ENCODE results near the gene CCP110. TPM values are rescaled to one million over a fixed set of nuclear protein-coding genes. Genes with fewer than 3 reads are reported as not detected.

The CCP110 gene
- total and polyA plus RNA-seq, 2 of the 13 experiments (the other 11 are each of a cell fraction or from before 2014, with no cell fraction given) = 10.0 to 11.1 TPM

- TF ChIP-seq ZNF235 (CRISPR knock-in tag; IDR thresholded peaks at IDR 0.05; ENCODE audit: borderline replicate concordance) (no peak; the same call in 1 of the 2 replicates), SMARCE1 (IDR thresholded peaks at IDR 0.05; ENCODE audit: borderline replicate concordance) (no peak), TBX3 (IDR thresholded peaks at IDR 0.05; ENCODE audit: borderline replicate concordance) (no peak), ZNF780A (CRISPR knock-in tag; IDR thresholded peaks at IDR 0.05) (0 out of 2 replicates have a peak, but pooled peaks have one; percentile 57), ZNF333 (CRISPR knock-in tag; IDR thresholded peaks at IDR 0.05; ENCODE audit: borderline replicate concordance) (no peak; the same call in 1 of the 2 replicates), ZSCAN25 (CRISPR knock-in tag; IDR thresholded peaks at IDR 0.05) (no peak), THAP8 (CRISPR knock-in tag; IDR thresholded peaks at IDR 0.05; ENCODE audit: borderline replicate concordance) (peak; percentile 34; the same call in 1 of the 2 replicates), SIN3B (IDR thresholded peaks at IDR 0.05; ENCODE audit: low read length) (peak; percentile 65), HNRNPL (IDR thresholded peaks at IDR 0.05; ENCODE audit: low read depth, low read length) (peak; percentile 53; the same call in 1 of the 2 replicates), ATAD3A (CRISPR knock-in tag; IDR thresholded peaks at IDR 0.05) (no peak), ZHX2 (IDR thresholded peaks at IDR 0.05; ENCODE audit: low read depth) (peak; percentile 97), ZHX2 (CRISPR knock-in tag; IDR thresholded peaks at IDR 0.05; ENCODE audit: borderline replicate concordance) (no peak), THAP7 (CRISPR knock-in tag; IDR thresholded peaks at IDR 0.05) (no peak; the same call in 1 of the 2 replicates), ATF7-NPFF (CRISPR knock-in tag; IDR thresholded peaks at IDR 0.05; ENCODE audit: low read depth) (peak; percentile 30; the same call in 1 of the 2 replicates), ZNF768 (CRISPR knock-in tag; IDR thresholded peaks at IDR 0.05) (peak; percentile 54; the same call in 1 of the 2 replicates), ZNF75D (CRISPR knock-in tag; IDR thresholded peaks at IDR 0.05; ENCODE audit: borderline replicate concordance) (no peak), ZNF788 (CRISPR knock-in tag; IDR thresholded peaks at IDR 0.05; ENCODE audit: borderline replicate concordance) (peak; percentile 93; the same call in 1 of the 2 replicates), POLR2AphosphoS2 (IDR thresholded peaks at IDR 0.05; ENCODE audit: low read depth, low read length) (no peak), NCOA2 (CRISPR knock-in tag; IDR thresholded peaks at IDR 0.05) (peak; percentile 28; the same call in 1 of the 2 replicates)
- TF ChIP-seq, protein P1, sequence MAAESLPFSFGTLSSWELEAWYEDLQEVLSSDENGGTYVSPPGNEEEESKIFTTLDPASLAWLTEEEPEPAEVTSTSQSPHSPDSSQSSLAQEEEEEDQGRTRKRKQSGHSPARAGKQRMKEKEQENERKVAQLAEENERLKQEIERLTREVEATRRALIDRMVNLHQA (CRISPR knock-in tag; IDR thresholded peaks at IDR 0.05) = no peak
These were observed at the start of gene CCP110 (continued) for GRCh38 chr16:19523559-19524355.
